Measurements from ENCODE around the gene BACH2.

- TF ChIP-seq RFX5 (IDR thresholded peaks at IDR 0.05; ENCODE audit: borderline replicate concordance, low read depth, low read length): no peak
- no peak for TF ChIP-seq EP300 (IDR thresholded peaks at IDR 0.05; ENCODE audit: borderline replicate concordance in 1 of 2, low read depth in 2 of 2, low read length in 2 of 2)
- no peak for TF ChIP-seq YY1 (IDR thresholded peaks at IDR 0.05; ENCODE audit: low read depth, low read length)
- TF ChIP-seq CTCF (IDR thresholded peaks at IDR 0.05; ENCODE audit: control extremely low read depth in 1 of 3, insufficient read depth in 1 of 3, low read depth in 1 of 3, low read length in 3 of 3): no peak
These were observed 407.8 kb downstream of the BACH2 start for GRCh38 chr6:89888871-89889270.
